ENCODE results near the gene MAP1B. TPM values are rescaled to one million over a fixed set of nuclear protein-coding genes. Genes with fewer than 3 reads are reported as not detected.

MAP1B gene
- 10 to 100 TPM; 87.9 to 93.3 TPM for total RNA-seq
- 238 TPM for polyA plus RNA-seq (2013, experiment 1 of 2)
- 264 TPM for polyA plus RNA-seq (2013, experiment 2 of 2)
- long read RNA-seq, experiment 1, partial matches to known transcripts, result 1 of 12 reads
- long read RNA-seq, experiment 1, other reads (novel, unspliced or antisense), result 11 of 12 reads
- long read RNA-seq, experiment 2, full-length matches to known transcripts, result 2 of 42 reads
- long read RNA-seq, experiment 2, partial matches to known transcripts, result 13 of 42 reads
- long read RNA-seq, experiment 2, other reads (novel, unspliced or antisense), result 27 of 42 reads
- long read RNA-seq, experiment 3, partial matches to known transcripts, result 398 of 410 reads
- long read RNA-seq, experiment 3, other reads (novel, unspliced or antisense), result 10 of 410 reads
- long read RNA-seq, experiment 4, partial matches to known transcripts, result 98 of 127 reads
- long read RNA-seq, experiment 4, other reads (novel, unspliced or antisense), result 25 of 127 reads

- Histone ChIP-seq H3K4me1 (ENCODE audit: control insufficient read depth, insufficient read depth, low read length) (peaks cover 7% of the 10 kb centered on the region), H3K27ac (ENCODE audit: low read depth, low read length) (peak within 1 kb of the TSS; percentile 96), H3K9me3 (ENCODE audit: control insufficient read depth, low read length) (no peaks in the 10 kb centered on the region), H3K27me3 (ENCODE audit: control insufficient read depth, insufficient read depth, low read length, poor library complexity, severe bottlenecking) (no peaks in the 10 kb centered on the region), H3K9ac (ENCODE audit: extremely low read depth, low read length, poor library complexity, severe bottlenecking) (peak within 1 kb of the TSS; percentile 83), H3K4me3 (ENCODE audit: low read length) (peak within 1 kb of the TSS; percentile 97), H3K36me3 (ENCODE audit: control insufficient read depth, insufficient read depth, low read length) (peaks cover 27% of the 10 kb centered on the region)
- Mint-ChIP-seq H3K4me3 (peak within 1 kb of the TSS; percentile 85), H3K4me1 (peaks cover 26% of the 10 kb centered on the region), H3K27me3 (ENCODE audit: insufficient read depth) (no peaks in the 10 kb centered on the region), H3K36me3 (ENCODE audit: low read depth) (peaks cover 6% of the 10 kb centered on the region), H3K27ac (peak within 1 kb of the TSS; percentile 95), H3K9me3 (no peaks in the 10 kb centered on the region)
- DNase-seq, result peak; percentile 96
- 0% methylated on average over 1 to 82 of the region's 82 CpGs for WGBS, 2 experiments (ENCODE audit: insufficient coverage in 1 of 2, insufficient read length in 1 of 2)
- TF ChIP-seq CTCF (conservative IDR thresholded peaks at IDR 0.05), result no peak
Measured at GRCh38 chr5:72107131-72107900, at the start of gene MAP1B. MAP1B (plus strand) TSS chr5:72107475; CDS start chr5:72107532, 57 bp downstream.

- Mint-ChIP-seq H3K4me1 (peaks cover 26% of the 10 kb centered on the region), H3K4me3 (no peak overlapping the region), H3K9me3 (peaks cover 11% of the 10 kb centered on the region), H3K27me3 (ENCODE audit: insufficient read depth) (no peaks in the 10 kb centered on the region), H3K27ac (peak overlapping the region; percentile 19), H3K36me3 (ENCODE audit: low read depth) (no peaks in the 10 kb centered on the region)
- peaks cover 8% of the 10 kb centered on the region for H3K4me1 ChIP-seq (ENCODE audit: control insufficient read depth, insufficient read depth, low read length)
- H3K9me3 ChIP-seq (ENCODE audit: control insufficient read depth, low read length), result no peaks in the 10 kb centered on the region
- no peak for DNase-seq
- H3K27me3 ChIP-seq (ENCODE audit: control insufficient read depth, insufficient read depth, low read length, poor library complexity, severe bottlenecking), result no peaks in the 10 kb centered on the region
- no peak for TF ChIP-seq CTCF (conservative IDR thresholded peaks at IDR 0.05)
- H3K36me3 ChIP-seq (ENCODE audit: control insufficient read depth, insufficient read depth, low read length), result no peaks in the 10 kb centered on the region
- H3K27ac ChIP-seq (ENCODE audit: low read depth, low read length), result no peak overlapping the region
- WGBS, 2 experiments (ENCODE audit: insufficient coverage in 1 of 2, insufficient read length in 1 of 2), result 87% methylated on average over 2 of the region's 2 CpGs; no CpG with 5 or more reads in 1 of the 2 experiments
- no peak overlapping the region for H3K4me3 ChIP-seq (ENCODE audit: low read length)
- no peak overlapping the region for H3K9ac ChIP-seq (ENCODE audit: extremely low read depth, low read length, poor library complexity, severe bottlenecking)
Measured at GRCh38 chr5:72057816-72058215, 49.5 kb upstream of the MAP1B start.

GRCh38 chr5:72063219-72063819, 44.0 kb upstream of the MAP1B start:
- Mint-ChIP-seq H3K36me3 (ENCODE audit: low read depth) (no peaks in the 10 kb centered on the region), H3K4me3 (no peak overlapping the region), H3K27ac (no peak overlapping the region), H3K4me1 (peaks cover 31% of the 10 kb centered on the region), H3K9me3 (no peaks in the 10 kb centered on the region), H3K27me3 (ENCODE audit: insufficient read depth) (no peaks in the 10 kb centered on the region)
- WGBS, 2 experiments (ENCODE audit: insufficient coverage in 1 of 2, insufficient read length in 1 of 2), result 40 to 78% methylated on average over 2 to 7 of the region's 7 CpGs
- TF ChIP-seq CTCF (conservative IDR thresholded peaks at IDR 0.05), result no peak
- H3K9me3 ChIP-seq (ENCODE audit: control insufficient read depth, low read length), result no peaks in the 10 kb centered on the region
- no peaks in the 10 kb centered on the region for H3K27me3 ChIP-seq (ENCODE audit: control insufficient read depth, insufficient read depth, low read length, poor library complexity, severe bottlenecking)
- H3K27ac ChIP-seq (ENCODE audit: low read depth, low read length), result no peak overlapping the region
- H3K4me3 ChIP-seq (ENCODE audit: low read length), result no peak overlapping the region
- DNase-seq, result peak; percentile 87
- H3K4me1 ChIP-seq (ENCODE audit: control insufficient read depth, insufficient read depth, low read length), result peaks cover 10% of the 10 kb centered on the region
- no peak overlapping the region for H3K9ac ChIP-seq (ENCODE audit: extremely low read depth, low read length, poor library complexity, severe bottlenecking)
- no peaks in the 10 kb centered on the region for H3K36me3 ChIP-seq (ENCODE audit: control insufficient read depth, insufficient read depth, low read length)
